ENCODE measurements around the gene NOP14.
"Not testable (repeated sequence)": the region's sequence is repeated elsewhere in the genome, so short reads cannot be mapped to it uniquely, and the experiment has no call there.

- not testable (repeated sequence) for TF ChIP-seq POLR2A (IDR thresholded peaks at IDR 0.05; ENCODE audit: control extremely low read depth in 1 of 2, low read depth in 2 of 2, low read length in 2 of 2); CTCF (IDR thresholded peaks at IDR 0.05; ENCODE audit: control extremely low read depth in 1 of 3, insufficient read depth in 1 of 3, low read depth in 1 of 3, low read length in 3 of 3); ASH2L (IDR thresholded peaks at IDR 0.05; ENCODE audit: low read length); TCF12 (IDR thresholded peaks at IDR 0.05; ENCODE audit: low read depth, low read length); RNF2 (IDR thresholded peaks at IDR 0.05; ENCODE audit: borderline replicate concordance, low read depth, low read length, missing control alignments, poor library complexity, severe bottlenecking); HDAC6 (IDR thresholded peaks at IDR 0.05; ENCODE audit: low read depth, low read length); TAF1 (IDR thresholded peaks at IDR 0.05; ENCODE audit: low read depth, low read length); ATF2 (IDR thresholded peaks at IDR 0.05; ENCODE audit: low read length); RAD21 (IDR thresholded peaks at IDR 0.05 in 1 of 2, conservative IDR thresholded peaks at IDR 0.05 in 1 of 2; ENCODE audit: low read depth in 2 of 2, low read length in 2 of 2); CREB1 (IDR thresholded peaks at IDR 0.05); BRCA1 (IDR thresholded peaks at IDR 0.05; ENCODE audit: low read depth, low read length); EZH2 (IDR thresholded peaks at IDR 0.05; ENCODE audit: low read depth, low read length, severe bottlenecking); CEBPB (IDR thresholded peaks at IDR 0.05; ENCODE audit: low read depth, low read length); CBX5 (IDR thresholded peaks at IDR 0.05; ENCODE audit: low read depth, low read length)
Measured at GRCh38 chr4:2916696-2917095, 46.5 kb downstream of the NOP14 start.
